Right lobe of liver (tissue), 6 donors: ENCODE data around the gene FOXB2. TPM values are rescaled to one million over a fixed set of nuclear protein-coding genes. Genes with fewer than 3 reads are reported as not detected.

Experiments used
- ATAC-seq, 4 donors: fragments of 200-7000 bp; cut with Tn5 transposase; one replicate each; pipeline ENCODE4 v1.9.1; 2020; ENCODE audit warnings: mild to moderate bottlenecking in 4 of 4, moderate library complexity in 4 of 4
- DNase-seq, 3 donors: peaks; one replicate each; pipeline ENCODE4 v3.0.0-alpha.2; 2020
- H3K27ac ChIP-seq, 3 donors: fragments of 200-600 bp; one replicate each; pipeline ENCODE4 v1.8.0; 2022
- H3K27me3 ChIP-seq, 2 donors: fragments of 200-600 bp; one replicate each; pipeline ENCODE4 v1.8.0; 2022
- H3K36me3 ChIP-seq, 4 donors: fragments of 200-600 bp; sonication (generic) in 1 of 4; one replicate each; pipeline versions ENCODE4 v1.5.1 to v1.8.0; 2017 to 2022; ENCODE audit warnings: control low read depth in 1 of 4
- H3K4me1 ChIP-seq, 4 donors: fragments of 200-600 bp; sonication (generic) in 1 of 4; one replicate each; pipeline versions ENCODE4 v1.5.1 to v1.8.0; 2017 to 2022; ENCODE audit warnings: control low read depth in 1 of 4
- H3K4me3 ChIP-seq, 3 donors: fragments of 200-600 bp; one replicate each; pipeline ENCODE4 v1.8.0; 2022
- H3K9me3 ChIP-seq, 4 donors: fragments of 200-600 bp; sonication (generic) in 1 of 4; one replicate each; pipeline versions ENCODE4 v1.5.1 to v1.8.0; 2017 to 2022; ENCODE audit warnings: control low read depth in 1 of 4
- CTCF ChIP-seq, 4 donors: fragments of 200-600 bp in 3 of 4; fragments of 450-650 bp in 1 of 4; IDR thresholded peaks; one replicate each; pipeline versions ENCODE4 v1.5.1 to v1.8.0; 2016 to 2022; ENCODE audit warnings: antibody characterized with exemption in 4 of 4, mild to moderate bottlenecking in 2 of 4
- POLR2A ChIP-seq: fragments of 450-650 bp; IDR thresholded peaks from one replicate; pipeline ENCODE4 v1.6.1; 2017; ENCODE audit warnings: antibody characterized with exemption, mild to moderate bottlenecking
- WGBS: methylation state at CpG from one replicate; pipeline ENCODE4 v1.1.6; 2018; ENCODE audit warnings: low coverage, low lambda C conversion rate; ENCODE audit not compliant: insufficient coverage; ENCODE audit errors: missing lambda C conversion rate; 5-methylcytosine and 5-hydroxymethylcytosine counted together
- intact Hi-C, 2 donors: fragments of 100-400 bp; cut with DNase I; formaldehyde crosslinking; loops; one replicate each; pipeline versions ENCODE4 v1.11.2 to v1.14.1; 2022
- total RNA-seq, 6 experiments: library from RNA; depleted of rRNA in 2 of 6; stranded (reverse); fragments of >200 nt in 2 of 6; fragmentation: NEBNext Ultra II Directional in 3 of 6; extraction: Animal tissue kit (Norgen Biotek cat#: 25700) in 3 of 6; gene quantifications; one replicate each; pipeline versions ENCODE4 v1.1.0 to v1.2.4, GENCODE V29; 2016 to 2023
- donor health status: DM: no; HTN: yes; CAD: no.
- donor health status: DM: no; HTN: no; CAD: no.
- donor health status: DM: no; HTN: no; CAD: no.
- donor health status: DM: no; HTN: yes; CAD: no.
- donor health status: DM: no; HTN: yes; CAD: no.

The FOXB2 gene
- total RNA-seq, 6 experiments from 2014 or later: not detected

GRCh38 chr9:77021291-77021894 is 1.9 kb downstream of the FOXB2 start:
- ATAC-seq (no peak), DNase-seq (no peak)
- intact Hi-C loops: no loop called here
- Histone ChIP-seq H3K4me1 (peaks cover 0 to 20% (median 0%) of the 10 kb centered on the region in 4 donors), H3K36me3 (no peaks in the 10 kb centered on the region), H3K9me3 (no peaks in the 10 kb centered on the region), H3K27ac (no peak overlapping the region), H3K4me3 (no peak overlapping the region), H3K27me3 (peaks cover 7 to 31% of the 10 kb centered on the region in 2 donors)
- WGBS: 5% methylated on average over 22 of the region's 22 CpGs
- TF ChIP-seq POLR2A: no peak
- no peak for TF ChIP-seq CTCF (IDR thresholded peaks at IDR 0.05)

DNA sequence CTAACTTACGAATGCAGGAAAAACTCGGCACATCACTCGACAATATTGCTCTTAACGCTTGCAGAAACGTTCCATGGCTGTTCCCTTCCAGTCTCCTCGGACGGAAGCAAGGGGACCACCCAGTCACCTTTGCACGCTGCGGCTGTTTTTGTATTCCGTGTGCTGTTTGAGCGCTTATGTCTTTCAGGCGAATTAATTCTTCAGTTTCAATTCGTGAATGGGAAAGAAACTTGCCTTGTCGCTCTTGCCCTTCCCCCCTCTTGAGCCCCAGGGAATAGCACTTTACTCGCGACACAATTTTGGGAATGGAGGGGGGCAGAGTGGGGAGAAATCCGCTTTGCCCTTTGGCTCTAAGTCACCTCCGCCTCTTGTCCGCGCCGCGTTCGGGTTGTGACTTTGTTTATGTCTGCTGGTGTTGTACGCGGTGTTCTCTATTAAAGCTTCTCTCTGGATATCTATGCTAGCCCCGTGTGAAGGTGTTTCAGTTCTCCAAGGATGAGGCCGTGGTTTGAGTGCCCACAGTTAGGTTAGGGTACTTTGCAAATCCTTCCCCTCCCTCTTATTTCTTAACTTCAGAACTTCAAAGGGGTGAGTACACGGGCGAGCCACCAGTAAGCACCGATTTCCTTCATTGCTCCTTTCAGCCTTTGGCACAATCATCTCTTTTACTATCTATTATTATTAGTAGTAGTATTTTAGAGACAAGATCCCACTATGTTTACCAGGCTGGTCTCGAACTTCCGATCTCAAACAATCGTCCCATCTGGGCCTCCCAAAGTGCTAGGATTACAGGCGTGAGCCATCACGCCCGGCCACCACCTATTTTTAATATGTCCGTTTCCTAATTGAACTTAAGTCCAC is 2.7 kb downstream of the FOXB2 start:
- no peaks in the 10 kb centered on the region for H3K9me3 ChIP-seq
- intact Hi-C loops: no loop called here
- H3K4me3 ChIP-seq: no peak overlapping the region
- H3K36me3 ChIP-seq: no peaks in the 10 kb centered on the region
- no peak for DNase-seq
- TF ChIP-seq POLR2A: no peak
- no peak for TF ChIP-seq CTCF (IDR thresholded peaks at IDR 0.05)
- ATAC-seq: no peak
- peaks cover 0 to 20% (median 0%) of the 10 kb centered on the region in 4 donors for H3K4me1 ChIP-seq
- no peak overlapping the region for H3K27ac ChIP-seq
- H3K27me3 ChIP-seq: peaks cover 7 to 30% of the 10 kb centered on the region in 2 donors
- 4% methylated on average over 37 of the region's 37 CpGs for WGBS

DNA sequence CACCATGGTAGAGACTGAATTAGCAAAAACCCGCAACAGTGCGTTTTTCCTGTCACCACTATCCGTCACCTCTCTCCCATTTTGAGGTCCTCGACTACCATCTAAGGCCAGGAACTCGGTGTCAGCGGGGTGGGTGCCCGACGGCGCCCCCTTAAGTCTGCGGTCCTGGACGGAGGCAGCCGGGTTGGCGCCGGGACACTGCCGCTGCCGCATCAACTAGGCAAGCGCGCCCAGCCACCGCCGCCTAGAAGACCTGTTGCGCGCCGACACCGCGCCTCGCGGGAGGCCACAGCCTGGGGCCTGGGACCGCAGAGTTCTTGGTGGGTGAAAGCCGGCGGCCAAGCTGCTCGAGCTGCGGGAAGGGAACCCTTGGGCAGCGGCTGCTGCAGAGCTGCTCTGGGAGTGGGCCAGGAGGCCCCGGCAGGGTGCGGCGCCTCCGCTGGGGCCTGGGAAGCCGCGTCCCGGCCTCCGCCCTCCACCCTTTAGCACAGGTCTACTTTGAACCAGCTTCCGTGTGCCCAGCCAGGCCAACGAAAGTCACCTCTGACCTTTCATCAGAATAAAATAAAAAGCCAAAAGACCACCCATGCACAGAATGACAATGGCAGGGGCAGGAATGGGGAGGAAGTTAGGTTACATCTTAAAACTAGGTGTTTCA is 3.5 kb downstream of the FOXB2 start:
- intact Hi-C loops: no loop called here
- WGBS: 4% methylated on average over 21 of the region's 43 CpGs
- Histone ChIP-seq H3K4me1 (peaks cover 0 to 20% (median 0%) of the 10 kb centered on the region in 4 donors), H3K9me3 (no peaks in the 10 kb centered on the region), H3K36me3 (no peaks in the 10 kb centered on the region), H3K4me3 (no peak overlapping the region), H3K27ac (no peak overlapping the region), H3K27me3 (peaks cover 7 to 30% of the 10 kb centered on the region in 2 donors)
- ATAC-seq (no peak), DNase-seq (no peak)
- no peak for TF ChIP-seq POLR2A
- no peak for TF ChIP-seq CTCF (IDR thresholded peaks at IDR 0.05)

DNA sequence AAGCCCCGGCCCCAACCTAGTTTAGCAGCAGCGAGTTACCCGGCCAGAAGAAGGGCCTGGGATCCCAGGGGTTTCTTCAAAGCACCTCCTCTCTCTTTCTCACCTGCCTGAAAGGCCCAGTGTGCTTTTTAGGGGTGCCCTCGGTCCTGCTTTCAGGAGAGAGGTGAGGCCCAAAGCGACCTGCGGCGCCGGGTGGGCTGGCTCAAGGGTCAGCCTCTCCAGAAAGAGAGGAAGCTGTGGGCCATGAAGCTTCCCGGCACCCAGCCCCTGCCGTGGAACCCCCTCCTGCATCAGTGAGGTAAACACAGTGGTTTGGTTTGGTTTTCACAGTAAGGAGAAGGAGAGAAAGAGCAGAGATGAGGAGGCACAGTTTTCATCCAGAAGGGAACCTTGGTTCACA is 4.3 kb downstream of the FOXB2 start:
- peaks cover 7 to 30% of the 10 kb centered on the region in 2 donors for H3K27me3 ChIP-seq

More for the DNA sequence above, 4.3 kb downstream of the FOXB2 start:
- no peak overlapping the region for H3K27ac ChIP-seq
- H3K4me3 ChIP-seq: no peak overlapping the region
- intact Hi-C loops: no loop called here
- 16% methylated on average over 10 of the region's 10 CpGs for WGBS
- H3K4me1 ChIP-seq: peaks cover 0 to 14% (median 0%) of the 10 kb centered on the region in 4 donors
- H3K9me3 ChIP-seq: no peaks in the 10 kb centered on the region
- ATAC-seq (no peak), DNase-seq (no peak)
- no peaks in the 10 kb centered on the region for H3K36me3 ChIP-seq
- TF ChIP-seq CTCF (IDR thresholded peaks at IDR 0.05) (no peak), POLR2A (no peak)
